Astrocyte of the spinal cord (primary cell): ENCODE data around the gene WFIKKN2.

Source experiments
- DNase-seq: peaks from one replicate; pipeline ENCODE4 v3.0.0; 2011; ENCODE audit warnings: low read depth, low spot score
- H3K4me3 ChIP-seq: 2 replicates; pipeline ENCODE4 v1.5.1; 2011; ENCODE audit warnings: low read depth, mild to moderate bottlenecking, low read length, moderate library complexity
- in situ Hi-C: cut with HindIII; loops from 2 replicates; pipeline ENCODE4 v1.10.0; 2017; ENCODE audit warnings: low sequenced_read_pairs
- TF ChIP-seq, protein P1 (sequence below): IDR thresholded peaks from 2 replicates; pipeline ENCODE4 v1.5.1; 2012; ENCODE audit warnings: low read depth, mild to moderate bottlenecking, low read length, inconsistent platforms

Gene WFIKKN2, protein sequence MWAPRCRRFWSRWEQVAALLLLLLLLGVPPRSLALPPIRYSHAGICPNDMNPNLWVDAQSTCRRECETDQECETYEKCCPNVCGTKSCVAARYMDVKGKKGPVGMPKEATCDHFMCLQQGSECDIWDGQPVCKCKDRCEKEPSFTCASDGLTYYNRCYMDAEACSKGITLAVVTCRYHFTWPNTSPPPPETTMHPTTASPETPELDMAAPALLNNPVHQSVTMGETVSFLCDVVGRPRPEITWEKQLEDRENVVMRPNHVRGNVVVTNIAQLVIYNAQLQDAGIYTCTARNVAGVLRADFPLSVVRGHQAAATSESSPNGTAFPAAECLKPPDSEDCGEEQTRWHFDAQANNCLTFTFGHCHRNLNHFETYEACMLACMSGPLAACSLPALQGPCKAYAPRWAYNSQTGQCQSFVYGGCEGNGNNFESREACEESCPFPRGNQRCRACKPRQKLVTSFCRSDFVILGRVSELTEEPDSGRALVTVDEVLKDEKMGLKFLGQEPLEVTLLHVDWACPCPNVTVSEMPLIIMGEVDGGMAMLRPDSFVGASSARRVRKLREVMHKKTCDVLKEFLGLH

DNA sequence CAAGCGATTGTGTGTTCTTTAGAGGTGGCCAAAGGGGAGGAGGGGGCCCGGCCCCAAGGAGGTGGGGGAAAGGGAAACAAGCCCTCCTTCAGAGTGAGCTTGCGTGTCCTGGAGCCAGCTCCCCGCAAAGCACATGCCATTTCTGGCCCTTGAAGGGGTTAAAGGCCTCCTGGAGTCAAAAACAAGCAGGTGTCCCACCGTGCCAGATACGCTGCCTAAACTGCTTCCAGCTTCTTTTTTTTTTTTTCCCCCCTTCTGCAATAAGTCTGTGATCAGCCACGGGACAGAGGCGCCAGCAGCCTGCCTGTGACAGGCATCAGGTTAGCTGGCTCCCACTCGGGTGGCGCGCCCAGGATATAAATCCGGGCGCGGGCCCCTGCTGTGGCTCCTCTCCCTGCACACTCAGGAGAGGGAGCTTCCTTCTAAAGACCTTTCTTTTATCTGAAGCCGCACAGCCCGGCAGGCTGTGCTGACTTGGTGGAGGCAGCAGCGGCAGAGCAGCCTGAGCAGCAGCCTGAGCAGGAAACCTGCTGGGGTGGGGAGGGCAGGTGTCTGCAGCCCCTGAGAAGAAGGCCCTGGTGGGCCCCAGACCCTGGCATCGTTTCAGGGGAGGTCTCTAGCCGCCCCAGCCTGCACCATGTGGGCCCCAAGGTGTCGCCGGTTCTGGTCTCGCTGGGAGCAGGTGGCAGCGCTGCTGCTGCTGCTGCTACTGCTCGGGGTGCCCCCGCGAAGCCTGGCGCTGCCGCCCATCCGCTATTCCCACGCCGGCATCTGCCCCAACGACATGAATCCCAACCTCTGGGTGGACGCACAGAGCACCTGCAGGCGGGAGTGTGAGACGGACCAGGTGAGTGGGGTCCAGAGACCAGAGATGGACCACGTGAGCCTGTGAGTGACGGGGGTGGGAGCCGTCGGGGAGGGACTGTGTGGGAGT, at the start of gene WFIKKN2:
WFIKKN2 (plus strand) TSS at position 286 of the 934 bp plus-strand sequence; CDS start at position 638, 352 bp downstream.
- peak within 1 kb of the TSS; percentile 5 for H3K4me3 ChIP-seq
- TF ChIP-seq, protein P1, sequence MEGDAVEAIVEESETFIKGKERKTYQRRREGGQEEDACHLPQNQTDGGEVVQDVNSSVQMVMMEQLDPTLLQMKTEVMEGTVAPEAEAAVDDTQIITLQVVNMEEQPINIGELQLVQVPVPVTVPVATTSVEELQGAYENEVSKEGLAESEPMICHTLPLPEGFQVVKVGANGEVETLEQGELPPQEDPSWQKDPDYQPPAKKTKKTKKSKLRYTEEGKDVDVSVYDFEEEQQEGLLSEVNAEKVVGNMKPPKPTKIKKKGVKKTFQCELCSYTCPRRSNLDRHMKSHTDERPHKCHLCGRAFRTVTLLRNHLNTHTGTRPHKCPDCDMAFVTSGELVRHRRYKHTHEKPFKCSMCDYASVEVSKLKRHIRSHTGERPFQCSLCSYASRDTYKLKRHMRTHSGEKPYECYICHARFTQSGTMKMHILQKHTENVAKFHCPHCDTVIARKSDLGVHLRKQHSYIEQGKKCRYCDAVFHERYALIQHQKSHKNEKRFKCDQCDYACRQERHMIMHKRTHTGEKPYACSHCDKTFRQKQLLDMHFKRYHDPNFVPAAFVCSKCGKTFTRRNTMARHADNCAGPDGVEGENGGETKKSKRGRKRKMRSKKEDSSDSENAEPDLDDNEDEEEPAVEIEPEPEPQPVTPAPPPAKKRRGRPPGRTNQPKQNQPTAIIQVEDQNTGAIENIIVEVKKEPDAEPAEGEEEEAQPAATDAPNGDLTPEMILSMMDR = no peak
- DNase-seq = no peak
- in situ Hi-C loops = no loop called here

DNA sequence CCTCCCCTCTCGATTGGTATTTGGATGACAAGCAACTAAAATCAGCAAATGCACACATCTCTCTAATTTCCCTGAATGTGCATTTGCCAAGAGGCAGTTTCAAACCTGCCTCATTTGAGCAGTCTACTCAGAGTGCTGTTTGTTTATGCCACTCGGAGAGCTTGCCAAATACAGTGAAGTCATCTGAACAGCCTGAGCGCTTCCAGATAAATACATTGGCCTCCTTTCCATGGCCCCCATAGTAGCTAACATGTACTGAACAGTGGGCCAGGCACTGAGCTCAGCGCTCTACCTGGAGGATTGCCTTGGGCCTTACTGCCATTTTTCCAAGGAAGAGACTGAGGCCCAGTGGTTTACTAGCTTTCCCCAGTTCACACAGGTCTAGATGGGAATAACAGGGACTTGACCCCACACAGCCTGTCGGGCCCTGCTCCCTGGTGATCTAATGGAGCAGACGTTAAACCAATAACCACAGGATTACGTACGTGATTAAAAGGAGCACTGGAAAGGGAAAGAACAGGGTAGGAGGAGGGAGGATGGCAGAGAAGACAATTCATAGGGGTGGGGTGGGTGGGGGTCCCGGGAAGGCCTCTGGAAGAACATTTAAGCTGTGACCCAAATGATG, 49.3 kb upstream of the WFIKKN2 start:
- H3K4me3 ChIP-seq = no peak overlapping the region
- peak; percentile 57 for DNase-seq
- in situ Hi-C loops = no loop called here
- TF ChIP-seq, protein P1 = no peak

DNA sequence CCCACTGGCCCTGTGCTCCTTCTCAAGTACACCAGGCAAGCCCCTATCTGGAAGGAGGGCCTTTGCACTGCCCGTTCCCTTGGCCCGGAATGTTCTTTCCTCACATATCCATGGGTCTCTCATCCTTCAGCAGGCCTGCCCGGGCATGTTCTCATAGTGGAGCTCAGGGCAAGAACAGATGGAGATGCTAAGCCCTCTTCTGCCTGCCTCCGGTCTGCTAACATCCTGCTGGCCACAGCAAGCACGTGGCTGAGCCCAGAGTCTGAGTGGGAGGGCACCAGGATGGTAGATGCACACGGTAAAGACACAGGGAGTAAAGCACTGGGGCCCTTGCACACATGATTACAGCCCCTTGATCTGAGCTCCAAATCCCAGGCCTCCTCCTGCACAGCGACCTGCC, 48.3 kb upstream of the WFIKKN2 start:
- no peak for DNase-seq
- in situ Hi-C loops = no loop called here
- TF ChIP-seq, protein P1 = no peak
- no peak overlapping the region for H3K4me3 ChIP-seq

DNA sequence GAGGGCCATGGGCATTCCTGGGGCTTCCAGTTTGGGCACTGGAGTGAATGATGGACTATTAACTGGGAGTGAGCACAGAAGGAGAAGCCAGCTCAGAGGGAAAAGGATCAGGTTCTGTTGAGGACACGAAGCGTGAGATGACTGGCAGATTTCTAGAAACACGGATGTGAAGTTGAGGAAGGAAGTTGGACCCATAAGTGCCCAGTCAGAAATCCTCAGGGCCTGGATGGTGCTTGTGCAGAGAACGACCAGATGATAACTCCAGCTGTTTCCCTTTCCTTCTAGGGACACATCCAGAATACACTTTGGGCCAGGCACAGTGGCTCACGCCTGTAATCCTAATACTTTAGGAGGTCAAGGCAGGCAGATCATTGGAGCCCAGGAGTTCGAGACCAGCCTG, 44.8 kb upstream of the WFIKKN2 start:
- no peak overlapping the region for H3K4me3 ChIP-seq
- DNase-seq = no peak
- in situ Hi-C loops = no loop called here
- TF ChIP-seq, protein P1 = no peak

DNA sequence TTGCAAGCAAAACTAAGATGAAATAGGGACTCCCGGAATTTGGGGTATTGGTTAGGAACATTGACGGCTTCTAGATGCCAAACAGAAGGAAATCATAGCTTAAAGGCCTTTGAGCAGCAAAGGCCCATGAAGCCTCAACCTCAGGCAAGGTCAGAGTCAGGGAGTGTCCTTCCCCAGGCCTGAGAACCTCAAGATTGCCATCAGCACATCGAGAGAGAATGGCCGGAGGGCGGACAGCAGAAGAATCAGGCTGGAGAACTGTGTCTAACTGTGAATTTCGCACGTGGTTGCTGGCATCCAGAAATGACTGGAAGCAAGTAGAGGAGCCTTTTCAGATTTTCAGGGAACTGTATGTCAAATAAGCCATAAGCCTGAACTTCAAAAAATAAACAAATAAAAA, 43.3 kb upstream of the WFIKKN2 start:
- in situ Hi-C loops = no loop called here
- no peak for DNase-seq
- H3K4me3 ChIP-seq = no peak overlapping the region
- TF ChIP-seq, protein P1 = no peak

DNA sequence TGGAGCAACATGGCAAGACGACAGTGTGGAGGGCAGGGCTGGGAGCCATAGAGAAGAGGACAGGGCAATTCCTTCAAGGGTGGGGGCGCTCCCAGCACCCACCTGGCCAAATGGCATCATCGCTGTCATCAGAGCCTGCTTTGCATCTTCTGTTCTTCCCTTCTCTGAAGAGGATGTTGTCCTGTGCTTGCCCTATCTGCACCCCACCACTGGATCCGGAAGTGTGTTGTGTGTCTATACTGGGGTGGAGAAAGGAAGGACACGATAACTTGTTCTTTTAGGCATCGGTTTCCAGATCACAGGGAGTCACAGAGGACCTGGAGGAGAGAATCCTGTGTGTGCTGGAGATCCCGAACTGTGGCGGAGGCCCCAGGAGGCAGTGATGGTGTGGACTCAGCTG, 42.4 kb upstream of the WFIKKN2 start:
- no peak for DNase-seq
- TF ChIP-seq, protein P1 = no peak
- in situ Hi-C loops = no loop called here
- no peak overlapping the region for H3K4me3 ChIP-seq
